ENCODE data around the gene SAMD8.
"Not testable (repeated sequence)": the region's sequence is repeated elsewhere in the genome, so short reads cannot be mapped to it uniquely, and the experiment has no call there.

SAMD8 gene

DNA sequence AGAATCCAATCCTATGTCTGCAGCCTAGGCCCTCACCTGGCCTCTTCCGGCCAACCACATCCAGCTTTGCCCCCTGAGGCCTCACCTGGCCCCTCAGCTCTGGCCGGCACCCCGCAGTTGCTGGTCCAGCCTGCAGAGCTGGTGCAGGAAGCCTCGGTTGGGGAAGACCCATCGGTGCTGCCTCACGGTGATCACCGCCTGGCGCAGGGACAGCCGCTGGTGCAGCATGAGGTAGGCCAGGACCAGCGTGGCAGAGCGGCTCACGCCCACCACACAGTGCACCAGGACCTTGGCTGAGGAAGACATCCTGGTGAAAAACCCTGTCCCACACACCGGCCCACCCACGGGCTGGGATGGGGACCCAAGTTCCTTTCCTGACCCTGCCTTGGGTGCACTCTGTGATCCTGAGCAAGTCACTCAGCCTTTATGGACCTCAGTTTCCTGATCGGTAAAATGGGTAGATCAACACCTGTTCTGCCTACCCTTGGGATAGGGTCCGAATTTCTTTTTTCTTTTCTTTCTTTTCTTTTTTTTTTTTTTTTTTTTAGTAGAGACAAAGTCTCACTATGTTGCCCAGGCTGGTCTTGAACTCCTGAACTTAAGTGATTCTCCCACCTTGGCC, 5.8 kb upstream of the SAMD8 start:
- Histone ChIP-seq H3K4me1 (ENCODE audit: insufficient read depth, low read length) (peaks cover 6% of the 10 kb centered on the region), H3K27me3 (ENCODE audit: insufficient read depth, low read length) (no peaks in the 10 kb centered on the region), H3K4me3 (ENCODE audit: low read length) (no peak overlapping the region), H3K36me3 (ENCODE audit: insufficient read depth, low read length) (no peaks in the 10 kb centered on the region), H2AFZ (ENCODE audit: low read depth, low read length) (no peak overlapping the region), H3K9me3 (ENCODE audit: low read length) (no peaks in the 10 kb centered on the region)

DNA sequence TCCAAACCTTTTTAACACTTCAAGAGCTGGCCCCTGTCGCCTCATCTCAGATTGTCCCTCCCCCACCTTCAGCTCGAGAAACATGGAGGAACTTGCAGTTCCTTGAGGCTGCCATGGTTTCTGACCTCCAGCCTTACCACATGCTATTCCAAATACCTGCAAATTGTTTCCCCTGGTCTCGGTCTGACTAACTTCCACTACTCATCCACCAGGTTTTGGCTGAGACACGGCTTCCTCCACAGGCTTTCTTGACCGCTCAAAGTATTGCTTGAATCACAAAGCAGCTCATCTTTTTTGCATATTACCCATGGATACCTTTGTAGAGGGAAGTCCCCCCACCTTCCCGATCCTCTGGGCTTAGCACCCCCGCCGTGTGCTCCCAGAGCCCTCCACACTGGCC, 5.2 kb upstream of the SAMD8 start:
- H3K27me3 ChIP-seq (ENCODE audit: insufficient read depth, low read length) = no peaks in the 10 kb centered on the region
- H3K4me3 ChIP-seq (ENCODE audit: low read length) = no peak overlapping the region
- H2AFZ ChIP-seq (ENCODE audit: low read depth, low read length) = no peak overlapping the region
- H3K9me3 ChIP-seq (ENCODE audit: low read length) = no peaks in the 10 kb centered on the region
- no peaks in the 10 kb centered on the region for H3K36me3 ChIP-seq (ENCODE audit: insufficient read depth, low read length)
- H3K4me1 ChIP-seq (ENCODE audit: insufficient read depth, low read length) = peaks cover 3% of the 10 kb centered on the region

DNA sequence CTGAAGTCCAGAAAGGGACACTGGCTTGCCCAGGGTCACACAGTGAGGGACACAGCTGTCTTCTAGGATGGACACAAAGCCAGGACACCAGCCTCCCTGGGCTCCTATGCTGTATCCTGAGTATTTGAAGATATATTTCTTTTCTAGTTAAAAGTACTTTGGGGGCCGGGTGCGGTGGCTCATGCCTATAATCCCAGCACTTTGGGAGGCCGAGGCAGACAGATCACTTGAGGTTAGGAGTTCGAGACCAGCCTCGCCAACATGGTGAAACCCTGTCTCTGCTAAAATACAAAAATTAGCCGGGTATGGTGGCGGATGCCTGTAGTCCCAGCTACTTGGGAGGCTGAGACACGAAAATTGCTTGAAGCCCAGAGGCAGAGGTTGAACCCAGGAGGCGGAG, 4.6 kb upstream of the SAMD8 start:
- not testable (repeated sequence) for H3K4me1 ChIP-seq (ENCODE audit: insufficient read depth, low read length); H3K36me3 ChIP-seq (ENCODE audit: insufficient read depth, low read length)

DNA sequence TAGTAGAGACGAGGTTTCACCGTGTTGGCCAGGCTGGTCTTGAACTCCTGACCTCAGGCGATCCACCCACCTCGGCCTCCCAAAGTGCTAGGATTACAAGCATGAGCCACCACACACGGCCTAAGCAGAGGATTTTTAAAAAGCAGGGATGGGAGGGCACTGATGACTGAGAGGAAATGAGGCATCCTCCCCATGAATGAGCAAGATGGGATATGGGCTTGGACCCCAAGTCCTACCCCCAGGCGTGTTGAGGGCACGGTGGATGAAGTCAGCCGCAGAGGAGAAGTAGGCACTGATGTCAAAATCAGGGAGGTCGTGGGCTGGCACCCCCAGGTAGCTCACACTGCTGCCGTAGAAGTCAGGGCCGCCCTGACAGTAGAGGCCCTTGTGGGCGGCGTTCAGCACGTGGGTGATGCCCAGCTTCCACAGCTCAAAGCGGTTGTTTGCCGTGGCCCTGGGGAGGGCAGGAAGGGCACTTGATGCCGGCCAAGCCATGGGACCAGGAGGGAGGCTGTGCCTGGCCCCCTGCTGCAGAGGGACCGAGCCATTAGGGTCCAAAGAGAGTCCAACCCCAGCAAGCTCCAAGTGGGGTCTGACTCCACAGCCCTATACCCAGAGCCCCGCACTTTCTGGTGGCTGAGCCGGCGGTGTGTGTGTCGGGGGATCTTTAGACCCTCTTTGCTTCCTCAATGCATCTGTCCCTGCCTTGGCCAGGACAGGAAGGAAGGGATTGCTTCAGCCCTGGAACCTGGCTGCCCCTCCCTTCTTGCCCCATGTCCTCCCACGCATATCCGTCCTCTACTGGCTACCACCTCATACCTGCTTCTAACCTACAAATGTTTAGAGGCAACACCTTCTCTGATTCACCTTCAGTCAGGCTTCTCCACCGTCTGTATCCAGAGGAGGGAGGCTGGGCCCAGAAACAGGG, 3.4 kb upstream of the SAMD8 start:
- no peaks in the 10 kb centered on the region for H3K27me3 ChIP-seq (ENCODE audit: insufficient read depth, low read length)
- peaks cover 7% of the 10 kb centered on the region for H3K4me1 ChIP-seq (ENCODE audit: insufficient read depth, low read length)
- no peak overlapping the region for H3K4me3 ChIP-seq (ENCODE audit: low read length)
- H2AFZ ChIP-seq (ENCODE audit: low read depth, low read length) = no peak overlapping the region
- H3K36me3 ChIP-seq (ENCODE audit: insufficient read depth, low read length) = no peaks in the 10 kb centered on the region
- H3K9me3 ChIP-seq (ENCODE audit: low read length) = no peaks in the 10 kb centered on the region

More for the DNA sequence above, 4.6 kb upstream of the SAMD8 start:
- not testable (repeated sequence) for H3K4me3 ChIP-seq (ENCODE audit: low read length); H3K9me3 ChIP-seq (ENCODE audit: low read length); H3K27me3 ChIP-seq (ENCODE audit: insufficient read depth, low read length); H2AFZ ChIP-seq (ENCODE audit: low read depth, low read length)

DNA sequence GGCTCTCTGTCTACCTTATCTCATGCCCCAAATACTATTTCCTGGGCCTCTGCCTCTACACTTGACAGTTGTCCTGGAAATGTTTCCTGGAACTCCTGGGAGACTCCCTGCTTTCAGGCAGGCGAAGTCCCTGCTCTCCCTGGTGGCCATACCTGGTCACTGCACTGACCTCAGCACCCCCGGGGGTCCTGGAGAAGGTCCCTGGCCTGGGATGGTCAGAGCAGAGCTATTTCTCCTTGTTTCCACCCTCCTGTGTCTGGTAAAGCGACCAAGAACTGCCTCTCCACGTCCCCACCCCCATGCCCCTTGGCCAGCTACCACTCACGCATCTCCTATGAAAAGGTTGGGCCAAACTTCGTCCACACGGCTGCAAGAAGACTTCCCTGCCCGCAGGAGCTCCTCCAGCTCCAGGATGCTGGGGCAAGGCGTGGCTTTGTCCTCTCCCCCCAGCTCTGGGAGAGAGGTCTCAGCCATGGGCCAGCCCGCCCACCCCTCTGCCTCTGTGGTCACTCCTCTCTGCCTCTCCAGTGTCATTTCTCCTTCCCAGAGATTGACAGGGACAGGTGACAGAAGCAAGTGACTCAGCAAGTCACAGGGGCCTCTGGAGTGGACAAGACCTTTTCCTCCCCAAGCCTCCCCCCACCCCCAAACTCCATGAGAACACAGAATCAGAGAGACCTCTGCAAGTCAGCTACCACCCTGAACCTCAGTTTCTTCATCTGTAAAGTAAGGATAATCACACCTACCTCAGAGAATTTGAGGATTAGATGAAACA, 2.6 kb upstream of the SAMD8 start:
- Histone ChIP-seq H3K4me1 (ENCODE audit: insufficient read depth, low read length) (peaks cover 7% of the 10 kb centered on the region), H2AFZ (ENCODE audit: low read depth, low read length) (no peak overlapping the region), H3K4me3 (ENCODE audit: low read length) (no peak overlapping the region), H3K36me3 (ENCODE audit: insufficient read depth, low read length) (no peaks in the 10 kb centered on the region), H3K27me3 (ENCODE audit: insufficient read depth, low read length) (no peaks in the 10 kb centered on the region), H3K9me3 (ENCODE audit: low read length) (no peaks in the 10 kb centered on the region)

DNA sequence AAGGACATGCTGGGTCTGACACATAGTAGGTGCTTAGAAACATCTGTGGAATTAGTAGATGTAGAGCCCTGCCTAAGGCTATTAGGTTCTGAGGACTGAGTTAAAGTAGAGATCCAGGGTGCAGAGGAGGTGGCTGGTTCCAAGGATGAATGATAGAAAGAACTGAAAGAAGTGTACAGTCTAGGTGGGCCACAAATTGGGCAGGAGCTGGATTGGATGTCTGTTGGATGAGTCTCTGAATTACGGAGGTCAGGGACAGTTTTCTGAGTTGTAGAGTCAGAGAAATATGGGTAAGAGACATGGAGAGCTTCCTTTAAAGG, 2.0 kb upstream of the SAMD8 start:
- H3K27me3 ChIP-seq (ENCODE audit: insufficient read depth, low read length) = no peaks in the 10 kb centered on the region
- no peak overlapping the region for H3K4me3 ChIP-seq (ENCODE audit: low read length)
- no peaks in the 10 kb centered on the region for H3K9me3 ChIP-seq (ENCODE audit: low read length)
- H2AFZ ChIP-seq (ENCODE audit: low read depth, low read length) = no peak overlapping the region
- H3K36me3 ChIP-seq (ENCODE audit: insufficient read depth, low read length) = no peaks in the 10 kb centered on the region
- peaks cover 7% of the 10 kb centered on the region for H3K4me1 ChIP-seq (ENCODE audit: insufficient read depth, low read length)

DNA sequence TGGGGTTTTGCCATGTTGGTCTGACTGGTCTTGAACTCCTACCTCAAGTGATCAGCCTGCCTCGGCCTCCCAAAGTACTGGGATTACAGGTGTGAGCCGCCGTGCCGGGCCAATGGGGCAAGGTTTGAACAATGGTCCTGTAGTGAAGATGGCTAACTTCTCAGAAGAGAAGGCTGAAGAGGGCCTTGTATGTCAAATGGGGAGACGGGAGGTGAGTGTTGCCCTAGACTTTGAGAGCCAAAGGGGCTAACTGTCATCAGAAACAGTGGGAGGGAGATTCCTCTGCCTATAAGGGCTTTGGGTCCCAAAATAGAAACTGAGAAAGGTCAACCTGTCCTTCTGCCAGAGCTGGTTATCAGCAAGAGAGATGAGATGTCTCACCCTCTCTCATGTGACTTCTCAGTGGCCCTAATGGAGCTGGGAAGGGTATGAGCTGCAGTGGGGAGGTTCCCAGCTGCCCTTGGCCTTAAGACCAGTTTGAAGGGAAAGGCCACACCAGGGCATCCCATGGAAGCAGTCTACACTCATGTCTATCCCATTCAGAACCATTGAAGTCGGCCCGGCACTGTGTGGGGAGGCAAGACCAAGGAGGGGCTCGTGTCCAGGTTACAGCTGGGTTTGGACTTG, 1.3 kb upstream of the SAMD8 start:
- peak overlapping the region; percentile 86 for H3K4me3 ChIP-seq (ENCODE audit: low read length)
- H2AFZ ChIP-seq (ENCODE audit: low read depth, low read length) = no peak overlapping the region
- H3K27me3 ChIP-seq (ENCODE audit: insufficient read depth, low read length) = no peaks in the 10 kb centered on the region
- H3K9me3 ChIP-seq (ENCODE audit: low read length) = no peaks in the 10 kb centered on the region
- peaks cover 7% of the 10 kb centered on the region for H3K4me1 ChIP-seq (ENCODE audit: insufficient read depth, low read length)
- no peaks in the 10 kb centered on the region for H3K36me3 ChIP-seq (ENCODE audit: insufficient read depth, low read length)

DNA sequence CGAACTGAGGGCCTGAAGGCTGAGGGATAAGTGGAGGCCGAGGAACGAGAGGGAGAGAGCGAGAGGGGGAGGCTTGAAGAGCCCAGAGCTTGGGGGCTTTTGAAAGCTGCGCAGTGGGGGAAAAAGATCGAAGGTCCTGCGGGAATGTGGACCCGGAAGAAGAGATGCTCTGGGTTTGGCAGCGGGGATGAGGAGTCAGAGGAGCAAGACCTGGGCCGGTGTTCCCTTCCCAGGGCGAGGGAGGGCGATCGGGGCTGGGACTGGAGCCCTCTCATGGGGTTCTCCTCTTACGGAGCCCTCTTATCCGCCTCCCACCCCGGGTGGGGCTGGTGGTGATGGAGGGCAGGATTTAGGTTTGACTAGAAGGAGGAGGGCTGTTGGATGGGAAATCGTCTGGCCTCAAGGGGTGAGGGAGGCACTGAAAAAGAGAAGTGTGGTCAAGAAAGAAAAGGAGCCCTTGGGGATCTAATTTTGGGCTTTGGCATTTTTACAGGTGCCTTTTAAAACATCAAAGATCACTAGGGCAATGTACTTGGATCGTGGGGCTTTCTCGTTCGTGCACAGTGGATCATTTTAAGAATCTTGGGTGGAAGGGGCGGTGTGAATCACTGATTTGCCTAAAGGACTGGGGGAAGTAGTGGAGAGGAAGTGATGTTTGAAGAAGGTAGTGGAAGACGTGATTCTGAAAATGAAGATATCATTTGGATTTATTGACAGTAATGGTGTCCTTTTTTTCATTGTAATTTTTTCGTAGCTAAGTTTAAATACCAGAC, 637 bp downstream of the SAMD8 start:
- Histone ChIP-seq H3K36me3 (ENCODE audit: insufficient read depth, low read length) (no peaks in the 10 kb centered on the region), H3K27me3 (ENCODE audit: insufficient read depth, low read length) (no peaks in the 10 kb centered on the region), H3K4me1 (ENCODE audit: insufficient read depth, low read length) (peaks cover 3% of the 10 kb centered on the region), H3K4me3 (ENCODE audit: low read length) (peak overlapping the region; percentile 86), H3K9me3 (ENCODE audit: low read length) (no peaks in the 10 kb centered on the region), H2AFZ (ENCODE audit: low read depth, low read length) (peak overlapping the region; percentile 90)

DNA sequence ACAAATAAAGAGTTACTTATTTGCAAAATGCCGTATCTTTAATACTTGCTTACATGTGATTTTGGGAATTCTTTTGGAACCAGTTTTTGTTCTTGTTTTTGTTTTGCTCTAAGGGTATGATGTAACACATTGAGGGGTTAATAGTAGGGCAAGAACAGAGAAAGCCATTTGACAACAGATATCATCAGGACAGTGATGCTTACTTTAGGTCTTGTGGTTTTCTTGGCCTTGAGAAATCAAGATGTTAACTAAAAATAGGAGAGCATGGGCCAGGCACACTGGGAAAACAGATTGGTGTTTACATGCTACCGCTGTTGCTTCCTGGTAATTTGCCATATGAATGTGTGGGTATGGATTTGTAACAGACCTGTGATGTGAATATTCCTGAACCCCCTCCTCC, 3.7 kb downstream of the SAMD8 start:
- H3K4me3 ChIP-seq (ENCODE audit: low read length) = no peak overlapping the region
- H2AFZ ChIP-seq (ENCODE audit: low read depth, low read length) = no peak overlapping the region
- H3K9me3 ChIP-seq (ENCODE audit: low read length) = no peaks in the 10 kb centered on the region
- no peaks in the 10 kb centered on the region for H3K36me3 ChIP-seq (ENCODE audit: insufficient read depth, low read length)
- peaks cover 3% of the 10 kb centered on the region for H3K4me1 ChIP-seq (ENCODE audit: insufficient read depth, low read length)
- no peaks in the 10 kb centered on the region for H3K27me3 ChIP-seq (ENCODE audit: insufficient read depth, low read length)

DNA sequence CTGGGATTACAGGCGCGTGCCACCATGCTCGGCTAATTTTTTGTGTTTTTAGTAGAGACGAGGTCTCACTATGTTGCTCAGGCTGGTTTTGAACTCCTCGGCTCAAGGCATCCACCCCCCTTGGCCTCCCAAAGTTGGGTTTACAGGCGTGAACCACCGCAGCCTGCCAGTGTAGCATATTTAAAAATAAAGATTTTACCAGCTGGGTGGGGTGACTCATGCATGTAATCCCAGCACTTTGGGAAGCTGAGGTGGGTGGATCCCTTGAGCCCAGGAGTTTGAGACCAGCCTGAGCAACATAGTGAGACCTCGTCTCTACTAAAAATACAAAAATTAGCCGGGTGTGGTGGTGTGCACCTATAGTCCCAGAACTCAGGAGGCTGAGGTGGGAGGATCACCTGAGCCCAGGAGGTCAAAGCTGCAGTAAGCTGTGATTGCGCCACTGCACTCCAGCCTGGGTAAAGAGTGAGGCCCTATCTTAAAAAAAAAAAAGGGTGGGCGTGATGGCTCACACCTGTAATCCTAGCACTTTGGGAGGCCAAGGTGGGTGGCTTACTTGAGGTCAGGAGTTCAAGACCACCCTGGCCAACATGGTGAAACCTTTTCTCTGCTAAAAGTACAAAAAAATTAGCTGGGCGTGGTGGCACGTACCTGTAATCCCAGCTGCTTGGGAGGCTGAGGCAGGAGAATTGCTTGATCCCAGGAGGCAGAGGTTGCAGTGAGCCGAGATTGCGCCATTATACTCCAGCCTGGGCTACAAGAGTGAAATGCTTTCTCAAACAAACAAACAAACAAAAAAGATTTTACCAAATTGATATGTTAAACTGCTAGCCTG, 5.7 kb downstream of the SAMD8 start:
- not testable (repeated sequence) for H2AFZ ChIP-seq (ENCODE audit: low read depth, low read length); H3K4me3 ChIP-seq (ENCODE audit: low read length)

DNA sequence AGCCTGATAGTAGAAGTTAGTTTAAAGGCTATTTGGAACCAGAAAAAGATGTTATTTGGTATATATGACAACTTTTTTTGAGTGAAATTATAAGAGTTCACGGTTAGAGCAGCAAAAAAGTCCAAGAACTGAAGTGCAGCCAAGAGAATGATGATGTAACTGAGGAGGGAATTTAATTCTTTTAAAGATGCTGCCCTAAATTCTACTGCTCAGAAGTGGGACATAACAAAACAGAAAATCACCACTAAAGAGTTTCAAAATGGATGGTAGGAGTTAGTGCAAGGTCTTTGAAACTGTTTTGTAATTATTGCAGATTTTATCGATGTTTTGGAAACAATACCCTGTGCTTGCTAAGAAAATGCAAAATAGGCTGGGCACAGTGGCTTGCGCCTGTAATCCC, 6.5 kb downstream of the SAMD8 start:
- no peaks in the 10 kb centered on the region for H3K27me3 ChIP-seq (ENCODE audit: insufficient read depth, low read length)
- no peak overlapping the region for H2AFZ ChIP-seq (ENCODE audit: low read depth, low read length)
- H3K4me3 ChIP-seq (ENCODE audit: low read length) = no peak overlapping the region
- no peaks in the 10 kb centered on the region for H3K9me3 ChIP-seq (ENCODE audit: low read length)
- no peaks in the 10 kb centered on the region for H3K4me1 ChIP-seq (ENCODE audit: insufficient read depth, low read length)
- no peaks in the 10 kb centered on the region for H3K36me3 ChIP-seq (ENCODE audit: insufficient read depth, low read length)

More for the DNA sequence above, 5.7 kb downstream of the SAMD8 start:
- H3K27me3 ChIP-seq (ENCODE audit: insufficient read depth, low read length); H3K9me3 ChIP-seq (ENCODE audit: low read length); H3K4me1 ChIP-seq (ENCODE audit: insufficient read depth, low read length); H3K36me3 ChIP-seq (ENCODE audit: insufficient read depth, low read length): not testable (repeated sequence)

Data from neuron (in vitro differentiated cells).